H1 (cell line): Measurements from ENCODE around the gene TSSC4. TPM values are rescaled to one million over a fixed set of nuclear protein-coding genes. Genes with fewer than 3 reads are reported as not detected.

ENCODE experiments used
- CTCF ChIA-PET: fragments of 300-600 bp; sonication (Branson Sonifier 250); formaldehyde crosslinking; loops from one replicate; lab custom pipeline; 2021; ENCODE audit not compliant: partially characterized antibody; lab: Charles Lee
- POLR2A ChIA-PET: fragments of 300-600 bp; sonication (Branson Sonifier 250); formaldehyde crosslinking; loops from one replicate; lab custom pipeline; 2021; ENCODE audit warnings: inconsistent platforms; ENCODE audit not compliant: partially characterized antibody; lab: Charles Lee
- DNase-seq, 2 experiments: peaks; one replicate each; pipeline versions ENCODE4 v3.0.0 to v3.0.0-alpha.2; 2010 to 2022; ENCODE audit warnings: low spot score in 2 of 2, low read depth in 1 of 2, mixed read lengths in 1 of 2
- FAIRE-seq: peaks from 2 replicates; lab custom pipeline; 2011; peaks lifted over from hg19 to GRCh38; lab: Jason Lieb, UNC
- H2AFZ ChIP-seq: 2 replicates; pipeline ENCODE4 v1.8.1; 2012; ENCODE audit warnings: low read length, inconsistent platforms
- H2AK5ac ChIP-seq: 2 replicates; pipeline ENCODE4 v1.6.1; 2013; ENCODE audit warnings: low read depth, low read length
- H2BK120ac ChIP-seq: replicated peaks from 2 replicates; pipeline ENCODE3; 2013; ENCODE audit warnings: low read depth, low read length, inconsistent platforms
- H2BK12ac ChIP-seq: 2 replicates; pipeline ENCODE4 v1.6.1; 2013; ENCODE audit warnings: low read depth, low read length
- H2BK15ac ChIP-seq: 2 replicates; pipeline ENCODE4 v1.6.1; 2013; ENCODE audit warnings: low read length
- H2BK20ac ChIP-seq: 2 replicates; pipeline ENCODE4 v1.6.1; 2013; ENCODE audit warnings: low read length
- H2BK5ac ChIP-seq: 2 replicates; pipeline ENCODE4 v1.6.1; 2013; ENCODE audit warnings: low read depth, low read length
- H3K14ac ChIP-seq: 2 replicates; pipeline ENCODE4 v1.6.1; 2013; ENCODE audit warnings: inconsistent platforms; ENCODE audit not compliant: insufficient read length
- H3K18ac ChIP-seq: 2 replicates; pipeline ENCODE4 v1.6.1; 2013; ENCODE audit warnings: low read length; ENCODE audit errors: extremely low read depth
- H3K23ac ChIP-seq: 2 replicates; pipeline ENCODE4 v1.6.1; 2013; ENCODE audit warnings: inconsistent platforms; ENCODE audit not compliant: insufficient read length
- H3K23me2 ChIP-seq: 2 replicates; pipeline ENCODE4 v1.6.1; 2013; ENCODE audit warnings: low read depth, low read length
- H3K27ac ChIP-seq: 2 replicates; pipeline ENCODE4 v1.6.1; 2011; ENCODE audit warnings: low read depth, low read length, inconsistent platforms
- H3K27me3 ChIP-seq, 4 experiments: replicated peaks in 1 of 4; 1 replicate in 1 of 4; 2 replicates in 3 of 4; pipeline versions ENCODE4 v1.6.1 to v1.8.1; 2011 to 2013; ENCODE audit warnings: low read length in 3 of 4, mild to moderate bottlenecking in 3 of 4, inconsistent platforms in 2 of 4, mixed read lengths in 2 of 4, moderate library complexity in 1 of 4; ENCODE audit not compliant: control insufficient read depth in 3 of 4, insufficient read depth in 3 of 4; ENCODE audit errors: extremely low read depth in 1 of 4
- H3K36me3 ChIP-seq, 4 experiments: 2 replicates each; pipeline versions ENCODE4 v1.6.1 to v1.8.1; 2011 to 2013; ENCODE audit warnings: mild to moderate bottlenecking in 4 of 4, low read length in 3 of 4, moderate library complexity in 2 of 4, control low read depth in 1 of 4, inconsistent platforms in 1 of 4; ENCODE audit not compliant: insufficient read depth in 4 of 4, control insufficient read depth in 2 of 4
- H3K4ac ChIP-seq: replicated peaks from 2 replicates; pipeline ENCODE3; 2013; ENCODE audit warnings: low read length, low read depth, mixed read lengths, inconsistent platforms; ENCODE audit not compliant: insufficient read length
- H3K4me1 ChIP-seq, 4 experiments: replicated peaks in 1 of 4; 1 replicate in 1 of 4; 2 replicates in 3 of 4; pipeline versions ENCODE4 v1.6.1 to v1.8.1; 2011 to 2013; ENCODE audit warnings: low read length in 3 of 4, inconsistent platforms in 2 of 4, mixed read lengths in 1 of 4; ENCODE audit not compliant: insufficient read depth in 4 of 4, control insufficient read depth in 3 of 4
- H3K4me2 ChIP-seq, 2 experiments: 2 replicates each; pipeline versions ENCODE4 v1.6.1 to v1.8.1; 2011 to 2013; ENCODE audit warnings: low read depth in 2 of 2, low read length in 2 of 2, control low read depth in 1 of 2, inconsistent platforms in 1 of 2, mild to moderate bottlenecking in 1 of 2; ENCODE audit not compliant: insufficient read depth in 1 of 2
- H3K4me3 ChIP-seq, 4 experiments: fragments of 200-600, 300-600 bp in 1 of 4; sonication (generic), shearing (Covaris generic), sonication (Bioruptor Twin) in 1 of 4; 2 replicates each; pipeline versions ENCODE4 v1.5.1 to v1.8.1; 2011 to 2016; ENCODE audit warnings: low read length in 4 of 4, low read depth in 3 of 4, control low read depth in 2 of 4, inconsistent platforms in 2 of 4, mild to moderate bottlenecking in 2 of 4, mixed read lengths in 1 of 4, moderate library complexity in 1 of 4; ENCODE audit not compliant: insufficient read depth in 2 of 4; ENCODE audit errors: extremely low read depth in 1 of 4
- H3K56ac ChIP-seq: replicated peaks from 2 replicates; pipeline ENCODE3; 2013; ENCODE audit warnings: low read depth, mild to moderate bottlenecking, mixed read lengths, low read length, inconsistent platforms; ENCODE audit not compliant: insufficient read length
- H3K79me1 ChIP-seq: 2 replicates; pipeline ENCODE4 v1.6.1; 2013; ENCODE audit warnings: low read depth, low read length, control low read depth
- H3K79me2 ChIP-seq, 2 experiments: 2 replicates each; pipeline versions ENCODE4 v1.6.1 to v1.8.1; 2012 to 2013; ENCODE audit warnings: low read length in 2 of 2, mild to moderate bottlenecking in 2 of 2, inconsistent platforms in 1 of 2; ENCODE audit not compliant: insufficient read depth in 2 of 2, control insufficient read depth in 1 of 2
- H3K9ac ChIP-seq, 4 experiments: replicated peaks in 1 of 4; 1 replicate in 1 of 4; 2 replicates in 3 of 4; pipeline versions ENCODE4 v1.6.1 to v1.8.1; 2011 to 2013; ENCODE audit warnings: low read depth in 3 of 4, low read length in 3 of 4, control low read depth in 2 of 4, mild to moderate bottlenecking in 2 of 4, moderate library complexity in 2 of 4, inconsistent platforms in 1 of 4; ENCODE audit errors: extremely low read depth in 1 of 4
- H3K9me3 ChIP-seq, 2 experiments: 2 replicates each; pipeline versions ENCODE4 v1.6.1 to v1.8.1; 2012 to 2013; ENCODE audit warnings: mild to moderate bottlenecking in 2 of 2, moderate library complexity in 2 of 2, control low read depth in 1 of 2, inconsistent platforms in 1 of 2, low read depth in 1 of 2, low read length in 1 of 2, mixed read lengths in 1 of 2; ENCODE audit not compliant: insufficient read depth in 2 of 2
- H4K20me1 ChIP-seq, 2 experiments: replicated peaks in 1 of 2; 2 replicates each; pipeline versions ENCODE3 to v1.8.1; 2011 to 2013; ENCODE audit warnings: inconsistent platforms in 2 of 2, low read length in 2 of 2, mild to moderate bottlenecking in 1 of 2; ENCODE audit not compliant: insufficient read depth in 2 of 2, control insufficient read depth in 1 of 2
- H4K5ac ChIP-seq: 2 replicates; pipeline ENCODE4 v1.6.1; 2013; ENCODE audit warnings: low read length, low read depth, mixed read lengths, inconsistent platforms; ENCODE audit not compliant: insufficient read length
- H4K8ac ChIP-seq: 2 replicates; pipeline ENCODE4 v1.8.0; 2013; ENCODE audit warnings: mild to moderate bottlenecking, moderate library complexity, low read length, inconsistent platforms; ENCODE audit not compliant: insufficient read depth; ENCODE audit errors: extremely low read depth
- H4K91ac ChIP-seq: replicated peaks from 2 replicates; pipeline ENCODE3; 2013; ENCODE audit warnings: low read length, mixed read lengths, inconsistent platforms; ENCODE audit not compliant: insufficient read length
- CBX5 ChIP-seq: fragments of 300-800, 300-1000 bp; sonication (generic); IDR thresholded peaks from 2 replicates; pipeline ENCODE4 v1.7.1; 2016; ENCODE audit warnings: antibody characterized with exemption, low read length, low read depth
- EZH2 ChIP-seq: fragments of 200-600 bp; sonication (generic); IDR thresholded peaks from 2 replicates; pipeline ENCODE4 v1.7.1; 2012; ENCODE audit warnings: low read depth, mild to moderate bottlenecking, moderate library complexity, low read length, inconsistent platforms; ENCODE audit not compliant: severe bottlenecking
- POLR2AphosphoS5 ChIP-seq: IDR thresholded peaks from 2 replicates; pipeline ENCODE4 v1.6.1; 2011; ENCODE audit warnings: low read depth, low read length
- SAP30 ChIP-seq: fragments of 300-600 bp; sonication (generic); IDR thresholded peaks from 2 replicates; pipeline ENCODE4 v1.7.1; 2012; ENCODE audit warnings: low read length, moderate library complexity, mild to moderate bottlenecking, inconsistent platforms; ENCODE audit not compliant: insufficient read depth, insufficient replicate concordance
- SIX5 ChIP-seq: IDR thresholded peaks from 2 replicates; pipeline ENCODE4 v1.6.1; 2011; ENCODE audit warnings: mild to moderate bottlenecking, low read depth, low read length
- WGBS, 2 experiments: shearing (Covaris generic) in 1 of 2; methylation state at CpG; one replicate each; pipeline versions ENCODE4 v1.1.6 to v1.1.7; 2013 to 2015; ENCODE audit warnings: low lambda C conversion rate in 2 of 2, mixed read lengths in 2 of 2, inconsistent platforms in 1 of 2, low coverage in 1 of 2, missing lambda C conversion rate in 1 of 2; ENCODE audit not compliant: insufficient replicate concordance in 2 of 2, insufficient coverage in 1 of 2, insufficient read length in 1 of 2; ENCODE audit errors: extremely low coverage in 1 of 2, missing lambda C conversion rate in 1 of 2; 5-methylcytosine and 5-hydroxymethylcytosine counted together
- polyA plus RNA-seq, 7 experiments: library from polyadenylated mRNA; depleted of rRNA in 3 of 7; stranded (reverse) in 5 of 7; unstranded in 2 of 7; fragments of >200 nt in 5 of 7; fragments of 200-250 nt in 2 of 7; gene quantifications; 1 replicate in 5 of 7; 2 replicates in 1 of 7; 4 replicates in 1 of 7; pipeline versions ENCODE4 v1.2.1 to v1.2.3, GENCODE V29; 2011 to 2013; ENCODE audit warnings: missing spikeins in 2 of 7, mixed read lengths in 2 of 7
- total RNA-seq: library from RNA; stranded (reverse); fragmentation: NEBNext Ultra II Directional; extraction: Animal tissue kit (Norgen Biotek cat#: 25700); gene quantifications from 2 replicates; pipeline ENCODE4 v1.2.1, GENCODE V29; 2021

The TSSC4 gene
- total and polyA plus RNA-seq, 2 of the 8 experiments (the other 6 are each of a cell fraction or from before 2014, with no cell fraction given) = 34.0 to 39.3 TPM

DNA sequence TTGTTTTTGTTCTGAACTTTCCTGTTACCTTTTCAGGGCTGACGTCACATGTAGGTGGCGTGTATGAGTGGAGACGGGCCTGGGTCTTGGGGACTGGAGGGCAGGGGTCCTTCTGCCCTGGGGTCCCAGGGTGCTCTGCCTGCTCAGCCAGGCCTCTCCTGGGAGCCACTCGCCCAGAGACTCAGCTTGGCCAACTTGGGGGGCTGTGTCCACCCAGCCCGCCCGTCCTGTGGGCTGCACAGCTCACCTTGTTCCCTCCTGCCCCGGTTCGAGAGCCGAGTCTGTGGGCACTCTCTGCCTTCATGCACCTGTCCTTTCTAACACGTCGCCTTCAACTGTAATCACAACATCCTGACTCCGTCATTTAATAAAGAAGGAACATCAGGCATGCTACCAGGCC, 3.5 kb upstream of the TSSC4 start:
- Histone ChIP-seq H2BK120ac (no peak overlapping the region), H3K14ac (no peak overlapping the region), H3K36me3 (peaks cover 0 to 21% (median under 1%) of the 10 kb centered on the region in 4 experiments; a peak in 4 of 8 replicates), H3K4me1 (peaks cover 0 to 15% (median 6%) of the 10 kb centered on the region in 4 experiments; a peak in 5 of 7 replicates), H2BK15ac (no peak overlapping the region), H4K8ac (no peak overlapping the region), H4K5ac (no peak overlapping the region), H2BK12ac (no peak overlapping the region), H4K20me1 (peaks cover 12 to 17% of the 10 kb centered on the region in 2 experiments), H3K18ac (no peak overlapping the region), H2BK5ac (no peak overlapping the region), H3K23me2 (peaks cover 12% of the 10 kb centered on the region), H3K4me3 (no peak overlapping the region), H3K56ac (no peak overlapping the region), H3K79me2 (peaks cover 0 to 12% of the 10 kb centered on the region in 2 experiments; a peak in 3 of 4 replicates), H3K9me3 (no peaks in the 10 kb centered on the region), H3K9ac (no peak overlapping the region), H2AFZ (no peak overlapping the region), H3K27ac (no peak overlapping the region), H3K23ac (no peak overlapping the region), H3K27me3 (no peaks in the 10 kb centered on the region), H3K4ac (no peak overlapping the region), H3K4me2 (no peak overlapping the region), H2AK5ac (no peak overlapping the region), H4K91ac (no peak overlapping the region), H3K79me1 (peaks cover 2% of the 10 kb centered on the region; the same call in 1 of the 2 replicates), H2BK20ac (no peak overlapping the region)
- no peak for DNase-seq
- FAIRE-seq = no peak
- WGBS, 2 experiments = 94% methylated on average over 11 of the region's 12 CpGs; no CpG with 5 or more reads in 1 of the 2 experiments
- POLR2A ChIA-PET = interaction anchor here (1.7 to 2.3 kb wide), 2 partner anchors 10 to 19 kb away, joined by 7 to 11 read pairs; no protein-coding TSS in a partner anchor
- CTCF ChIA-PET = interaction anchor here (1.0 to 1.5 kb wide), 2 partner anchors 91 to 92 kb away, joined by 4 to 5 read pairs; no protein-coding TSS in a partner anchor
- no peak for TF ChIP-seq SAP30
- TF ChIP-seq EZH2 = no peak
- no peak for TF ChIP-seq SIX5
- TF ChIP-seq POLR2AphosphoS5 = no peak
- TF ChIP-seq CBX5 = no peak
